Panc1 (cell line): ENCODE results near the gene ZNF319. TPM values are rescaled to one million over a fixed set of nuclear protein-coding genes. Genes with fewer than 3 reads are reported as not detected.

ENCODE experiments used
- ATAC-seq: fragments of 200-7000 bp; cut with Tn5 transposase; 2 replicates; pipeline ENCODE4 v1.9.1; 2020; ENCODE audit warnings: mild to moderate bottlenecking, moderate library complexity
- BruUV-seq: library from RNA; stranded (reverse); fragments of 400-500 nt; replicated peaks from 2 replicates; lab custom pipeline; 2021; lab: Mats Ljungman, UMichigan
- CTCF ChIA-PET: fragments of 300-600 bp; sonication (Branson Sonifier 250); formaldehyde crosslinking; loops from one replicate; lab custom pipeline; 2022; ENCODE audit warnings: antibody characterized with exemption; lab: Charles Lee
- POLR2A ChIA-PET: fragments of 300-600 bp; sonication (Branson Sonifier 250); formaldehyde crosslinking; loops from one replicate; lab custom pipeline; 2022; ENCODE audit warnings: antibody characterized with exemption; lab: Charles Lee
- DNase-seq: peaks from one replicate; pipeline ENCODE4 v3.0.0-alpha.2; 2010; ENCODE audit warnings: low read depth, low spot score
- H3K27ac ChIP-seq: 2 replicates; pipeline ENCODE4 v1.5.1; 2011; ENCODE audit warnings: mild to moderate bottlenecking, low read length, inconsistent platforms
- H3K27me3 ChIP-seq: fragments of 200-500 bp; sonication (Bioruptor generic); 2 replicates; pipeline ENCODE4 v1.6.0; 2014; ENCODE audit warnings: low read length, inconsistent platforms; ENCODE audit not compliant: control insufficient read depth, insufficient read depth
- H3K36me3 ChIP-seq: fragments of 200-500 bp; sonication (Bioruptor generic); 2 replicates; pipeline ENCODE4 v1.5.1; 2014; ENCODE audit warnings: inconsistent platforms, mild to moderate bottlenecking, low read length, moderate library complexity; ENCODE audit not compliant: control insufficient read depth, insufficient read depth
- H3K4me1 ChIP-seq: 2 replicates; pipeline ENCODE4 v1.5.1; 2011; ENCODE audit warnings: inconsistent platforms, mild to moderate bottlenecking, low read length, moderate library complexity; ENCODE audit not compliant: control insufficient read depth, insufficient read depth
- H3K4me3 ChIP-seq, 2 experiments: 2 replicates each; pipeline ENCODE4 v1.5.1; 2011 to 2012; ENCODE audit warnings: low read depth in 2 of 2, low read length in 2 of 2, mild to moderate bottlenecking in 2 of 2, inconsistent platforms in 1 of 2, moderate library complexity in 1 of 2
- H3K9me3 ChIP-seq: fragments of 200-500 bp; sonication (Bioruptor generic); 2 replicates; pipeline ENCODE4 v1.5.1; 2014; ENCODE audit warnings: low read depth, mild to moderate bottlenecking, inconsistent platforms, low read length, moderate library complexity; ENCODE audit not compliant: control insufficient read depth, insufficient read depth
- POLR2AphosphoS5 ChIP-seq: IDR thresholded peaks from 2 replicates; pipeline ENCODE4 v1.6.1; 2012; ENCODE audit warnings: mild to moderate bottlenecking, low read depth, low read length, moderate library complexity
- SIN3A ChIP-seq: IDR thresholded peaks from 2 replicates; pipeline ENCODE4 v1.6.1; 2012; ENCODE audit warnings: low read depth, mild to moderate bottlenecking, low read length, moderate library complexity, borderline replicate concordance; ENCODE audit not compliant: insufficient read depth
- TCF7L2 ChIP-seq: IDR thresholded peaks from 2 replicates; pipeline ENCODE4 v1.6.1; 2011; ENCODE audit warnings: mild to moderate bottlenecking, low read depth, low read length, inconsistent platforms
- in situ Hi-C: cut with HindIII; loops from 2 replicates; pipeline ENCODE4 v1.10.0; 2016; ENCODE audit warnings: low sequenced_read_pairs, low pct_unique_long_range_greater_than_20kb
- intact Hi-C: fragments of 100-400 bp; cut with micrococcal nuclease; formaldehyde crosslinking; loops from one replicate; pipeline ENCODE4 v1.10.0; 2022; ENCODE audit not compliant: unreplicated experiment
- total RNA-seq: library from RNA; stranded (reverse); gene quantifications from one replicate; pipeline ENCODE4 v1.2.1, GENCODE V29; 2021; ENCODE audit not compliant: unreplicated experiment
- TF ChIP-seq, protein P1 (sequence below), 2 experiments: IDR thresholded peaks; 2 replicates each; pipeline ENCODE4 v1.6.1; 2011 to 2012; ENCODE audit warnings: low read depth in 2 of 2, control low read depth in 1 of 2, low read length in 1 of 2, mild to moderate bottlenecking in 1 of 2, moderate library complexity in 1 of 2; ENCODE audit not compliant: insufficient read depth in 1 of 2
- TF ChIP-seq, protein P2 (sequence below): fragments of 450-650 bp; IDR thresholded peaks from 2 replicates; pipeline ENCODE4 v1.5.1; 2017; ENCODE audit warnings: mild to moderate bottlenecking

Gene ZNF319
- total RNA-seq, 1 experiment from 2014 or later = 6.5 TPM

DNA sequence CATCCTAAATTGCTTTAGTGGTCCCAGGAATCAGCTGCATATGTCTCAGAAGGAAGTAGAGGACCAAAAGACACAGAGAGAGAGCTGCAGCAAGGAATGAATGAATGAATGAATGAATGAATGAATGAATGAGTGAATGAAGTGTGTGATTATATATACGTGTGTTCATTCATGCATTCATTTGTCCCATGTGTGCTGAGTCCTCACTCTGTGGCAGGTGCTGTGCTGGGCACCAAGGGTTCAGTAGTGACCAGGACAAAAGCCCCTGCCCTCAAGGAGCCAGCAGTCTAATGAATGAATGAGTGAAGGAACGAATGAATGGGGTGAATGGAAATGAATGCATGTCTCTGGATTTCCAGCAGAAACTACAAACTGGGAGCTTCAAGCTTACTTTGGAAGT lies 38.9 kb downstream of the ZNF319 start:
- intact Hi-C loops = no loop called here
- no TSS peak for BruUV-seq

DNA sequence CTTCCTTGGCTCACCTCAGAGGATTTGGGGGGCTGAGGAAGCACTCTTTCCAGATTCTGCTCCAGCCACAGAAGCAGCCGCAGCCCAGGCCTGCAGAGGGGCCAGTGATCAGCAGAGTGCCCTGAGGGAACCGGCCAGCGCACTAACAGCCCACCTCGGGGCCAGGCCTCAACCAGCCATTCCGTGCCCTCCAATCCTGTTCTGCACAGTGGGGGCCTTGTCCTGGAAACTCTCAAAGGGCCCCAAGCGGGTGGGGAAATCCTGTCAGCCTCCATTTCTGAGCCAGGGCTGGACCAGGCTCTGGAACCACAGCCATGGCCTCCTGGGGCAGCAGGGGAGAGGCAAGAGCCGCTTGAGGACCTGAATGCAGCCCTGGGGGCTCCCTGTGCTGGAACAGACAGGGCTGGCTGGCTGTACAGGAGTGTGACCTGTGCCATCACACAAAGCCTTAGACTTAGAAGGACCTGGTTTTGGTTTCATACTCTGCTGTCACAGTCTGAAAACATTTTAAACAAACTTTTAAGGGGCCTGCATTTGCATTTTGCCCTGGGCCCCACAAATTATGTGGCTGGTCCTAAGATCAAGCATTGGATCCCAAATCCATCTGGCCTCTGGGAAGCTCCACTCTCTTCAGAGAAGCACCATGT lies 39.5 kb downstream of the ZNF319 start:
- no peak for DNase-seq
- H3K27me3 ChIP-seq = no peaks in the 10 kb centered on the region
- no peak overlapping the region for H3K27ac ChIP-seq
- ChIA-PET CTCF (no interaction called here), POLR2A (no interaction called here)
- no peaks in the 10 kb centered on the region for H3K4me1 ChIP-seq
- no peaks in the 10 kb centered on the region for H3K9me3 ChIP-seq
- no TSS peak for BruUV-seq
- no peak for ATAC-seq
- no peaks in the 10 kb centered on the region for H3K36me3 ChIP-seq
- TF ChIP-seq, protein P1, sequence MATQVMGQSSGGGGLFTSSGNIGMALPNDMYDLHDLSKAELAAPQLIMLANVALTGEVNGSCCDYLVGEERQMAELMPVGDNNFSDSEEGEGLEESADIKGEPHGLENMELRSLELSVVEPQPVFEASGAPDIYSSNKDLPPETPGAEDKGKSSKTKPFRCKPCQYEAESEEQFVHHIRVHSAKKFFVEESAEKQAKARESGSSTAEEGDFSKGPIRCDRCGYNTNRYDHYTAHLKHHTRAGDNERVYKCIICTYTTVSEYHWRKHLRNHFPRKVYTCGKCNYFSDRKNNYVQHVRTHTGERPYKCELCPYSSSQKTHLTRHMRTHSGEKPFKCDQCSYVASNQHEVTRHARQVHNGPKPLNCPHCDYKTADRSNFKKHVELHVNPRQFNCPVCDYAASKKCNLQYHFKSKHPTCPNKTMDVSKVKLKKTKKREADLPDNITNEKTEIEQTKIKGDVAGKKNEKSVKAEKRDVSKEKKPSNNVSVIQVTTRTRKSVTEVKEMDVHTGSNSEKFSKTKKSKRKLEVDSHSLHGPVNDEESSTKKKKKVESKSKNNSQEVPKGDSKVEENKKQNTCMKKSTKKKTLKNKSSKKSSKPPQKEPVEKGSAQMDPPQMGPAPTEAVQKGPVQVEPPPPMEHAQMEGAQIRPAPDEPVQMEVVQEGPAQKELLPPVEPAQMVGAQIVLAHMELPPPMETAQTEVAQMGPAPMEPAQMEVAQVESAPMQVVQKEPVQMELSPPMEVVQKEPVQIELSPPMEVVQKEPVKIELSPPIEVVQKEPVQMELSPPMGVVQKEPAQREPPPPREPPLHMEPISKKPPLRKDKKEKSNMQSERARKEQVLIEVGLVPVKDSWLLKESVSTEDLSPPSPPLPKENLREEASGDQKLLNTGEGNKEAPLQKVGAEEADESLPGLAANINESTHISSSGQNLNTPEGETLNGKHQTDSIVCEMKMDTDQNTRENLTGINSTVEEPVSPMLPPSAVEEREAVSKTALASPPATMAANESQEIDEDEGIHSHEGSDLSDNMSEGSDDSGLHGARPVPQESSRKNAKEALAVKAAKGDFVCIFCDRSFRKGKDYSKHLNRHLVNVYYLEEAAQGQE (IDR thresholded peaks at IDR 0.05; ENCODE audit: insufficient read depth in 1 of 2, low read depth in 2 of 2, low read length in 1 of 2) = no peak
- TF ChIP-seq SIN3A (no peak), TCF7L2 (no peak), POLR2AphosphoS5 (no peak)
- TF ChIP-seq, protein P2, sequence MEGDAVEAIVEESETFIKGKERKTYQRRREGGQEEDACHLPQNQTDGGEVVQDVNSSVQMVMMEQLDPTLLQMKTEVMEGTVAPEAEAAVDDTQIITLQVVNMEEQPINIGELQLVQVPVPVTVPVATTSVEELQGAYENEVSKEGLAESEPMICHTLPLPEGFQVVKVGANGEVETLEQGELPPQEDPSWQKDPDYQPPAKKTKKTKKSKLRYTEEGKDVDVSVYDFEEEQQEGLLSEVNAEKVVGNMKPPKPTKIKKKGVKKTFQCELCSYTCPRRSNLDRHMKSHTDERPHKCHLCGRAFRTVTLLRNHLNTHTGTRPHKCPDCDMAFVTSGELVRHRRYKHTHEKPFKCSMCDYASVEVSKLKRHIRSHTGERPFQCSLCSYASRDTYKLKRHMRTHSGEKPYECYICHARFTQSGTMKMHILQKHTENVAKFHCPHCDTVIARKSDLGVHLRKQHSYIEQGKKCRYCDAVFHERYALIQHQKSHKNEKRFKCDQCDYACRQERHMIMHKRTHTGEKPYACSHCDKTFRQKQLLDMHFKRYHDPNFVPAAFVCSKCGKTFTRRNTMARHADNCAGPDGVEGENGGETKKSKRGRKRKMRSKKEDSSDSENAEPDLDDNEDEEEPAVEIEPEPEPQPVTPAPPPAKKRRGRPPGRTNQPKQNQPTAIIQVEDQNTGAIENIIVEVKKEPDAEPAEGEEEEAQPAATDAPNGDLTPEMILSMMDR = no peak
- in situ Hi-C loops (no loop called here), intact Hi-C loops (no loop called here)
- H3K4me3 ChIP-seq = no peak overlapping the region

More for the DNA sequence above, 38.9 kb downstream of the ZNF319 start:
- no peaks in the 10 kb centered on the region for H3K36me3 ChIP-seq
- H3K27me3 ChIP-seq = no peaks in the 10 kb centered on the region
- in situ Hi-C loops = no loop called here
- ChIA-PET CTCF (no interaction called here), POLR2A (no interaction called here)
- ATAC-seq = no peak
- H3K4me1 ChIP-seq = no peaks in the 10 kb centered on the region
- TF ChIP-seq, protein P2 = no peak
- TF ChIP-seq, protein P1 (IDR thresholded peaks at IDR 0.05; ENCODE audit: insufficient read depth in 1 of 2, low read depth in 2 of 2, low read length in 1 of 2) = no peak
- no peak for TF ChIP-seq POLR2AphosphoS5
- no peak for TF ChIP-seq SIN3A
- TF ChIP-seq TCF7L2 = no peak
- no peaks in the 10 kb centered on the region for H3K9me3 ChIP-seq
- no peak overlapping the region for H3K4me3 ChIP-seq
- H3K27ac ChIP-seq = no peak overlapping the region
- DNase-seq = no peak
